Activated T-helper 17 cell treated with anti-CD3 and anti-CD28 coated beads, Interleukin-2, amount 50 U/mL, for 72 hours (primary cell): Measurements from ENCODE around the gene DMKN. TPM values are rescaled to one million over a fixed set of nuclear protein-coding genes. Genes with fewer than 3 reads are reported as not detected.

Experiments
- ATAC-seq: fragments of 150-1000 bp; cut with Tn5 transposase; replicated peaks from 2 replicates; pipeline ENCODE4 v1.10.0; 2021; ENCODE audit warnings: mild to moderate bottlenecking, moderate library complexity
- H3K27ac Mint-ChIP-seq: one replicate; pipeline ENCODE4 v1.8.0; 2022; ENCODE audit warnings: mixed read lengths
- H3K27me3 Mint-ChIP-seq: one replicate; pipeline ENCODE4 v1.8.0; 2022; ENCODE audit warnings: mixed read lengths
- H3K36me3 Mint-ChIP-seq: one replicate; pipeline ENCODE4 v1.8.0; 2022; ENCODE audit warnings: low read depth, mild to moderate bottlenecking, mixed read lengths
- H3K4me1 Mint-ChIP-seq: one replicate; pipeline ENCODE4 v1.8.0; 2022; ENCODE audit warnings: mixed read lengths
- H3K4me3 Mint-ChIP-seq: one replicate; pipeline ENCODE4 v1.8.0; 2022; ENCODE audit warnings: mild to moderate bottlenecking, mixed read lengths
- H3K9me3 Mint-ChIP-seq: one replicate; pipeline ENCODE4 v1.8.0; 2022; ENCODE audit warnings: mixed read lengths
- total RNA-seq, 2 donors: library from RNA; stranded (reverse); gene quantifications; one replicate each; pipeline ENCODE4 v1.2.3, GENCODE V29; 2022

Gene DMKN, protein sequence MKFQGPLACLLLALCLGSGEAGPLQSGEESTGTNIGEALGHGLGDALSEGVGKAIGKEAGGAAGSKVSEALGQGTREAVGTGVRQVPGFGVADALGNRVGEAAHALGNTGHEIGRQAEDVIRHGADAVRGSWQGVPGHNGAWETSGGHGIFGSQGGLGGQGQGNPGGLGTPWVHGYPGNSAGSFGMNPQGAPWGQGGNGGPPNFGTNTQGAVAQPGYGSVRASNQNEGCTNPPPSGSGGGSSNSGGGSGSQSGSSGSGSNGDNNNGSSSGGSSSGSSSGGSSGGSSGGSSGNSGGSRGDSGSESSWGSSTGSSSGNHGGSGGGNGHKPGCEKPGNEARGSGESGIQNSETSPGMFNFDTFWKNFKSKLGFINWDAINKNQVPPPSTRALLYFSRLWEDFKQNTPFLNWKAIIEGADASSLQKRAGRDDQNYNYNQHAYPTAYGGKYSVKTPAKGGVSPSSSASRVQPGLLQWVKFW
- total RNA-seq, result 1 to 10 TPM in 1 of 2 donors, under 1 TPM in 1; 0.11 to 1.7 TPM

DNA sequence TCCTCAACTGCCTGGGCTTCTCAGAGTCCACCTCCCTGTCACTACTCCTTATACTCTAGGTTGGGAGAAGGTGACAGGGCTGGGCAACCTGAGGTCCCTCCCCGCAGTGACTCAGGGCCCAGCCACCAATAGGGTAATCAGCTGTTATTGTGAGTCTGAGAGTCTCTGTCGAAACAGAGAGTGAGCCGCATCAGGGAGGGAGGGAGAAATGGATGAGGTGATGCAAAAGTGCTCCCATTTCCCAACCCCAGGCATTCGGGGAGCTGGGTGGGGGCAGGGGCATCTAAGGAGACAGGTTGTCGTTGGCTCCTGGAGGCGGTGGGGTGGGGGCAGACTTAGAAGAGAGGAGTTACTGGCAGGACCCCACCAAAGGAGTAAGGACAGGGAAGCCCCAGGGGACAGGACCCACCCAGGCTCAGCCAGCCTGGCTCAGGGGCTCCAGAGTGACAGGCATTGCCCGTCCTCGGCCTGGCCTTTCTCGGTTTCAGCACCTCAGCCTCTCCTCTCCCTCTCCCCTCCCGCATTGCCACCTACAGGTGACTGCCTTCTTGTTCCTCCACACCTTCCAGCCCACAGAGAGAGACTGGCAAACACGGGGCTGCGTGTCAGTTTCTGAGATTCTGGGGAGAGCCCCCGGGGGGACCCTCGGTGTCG is at the start of gene DMKN:
DMKN (minus strand) TSS at position 22 of the 654 bp plus-strand sequence. CDS start 174 bp downstream, outside the sequence.
- H3K4me3 Mint-ChIP-seq, result no peak within 1 kb of the TSS
- H3K36me3 Mint-ChIP-seq, result no peaks in the 10 kb centered on the region
- no peak for ATAC-seq
- no peak within 1 kb of the TSS for H3K27ac Mint-ChIP-seq
- H3K27me3 Mint-ChIP-seq, result peaks cover 24% of the 10 kb centered on the region
- H3K9me3 Mint-ChIP-seq, result no peaks in the 10 kb centered on the region
- no peaks in the 10 kb centered on the region for H3K4me1 Mint-ChIP-seq

- Mint-ChIP-seq H3K27me3 (peaks cover 42% of the 10 kb centered on the region), H3K4me1 (peaks cover 4% of the 10 kb centered on the region), H3K4me3 (no peak overlapping the region), H3K36me3 (no peaks in the 10 kb centered on the region), H3K27ac (no peak overlapping the region), H3K9me3 (no peaks in the 10 kb centered on the region)
- ATAC-seq, result no peak
These were observed 49.3 kb upstream of the DMKN start for GRCh38 chr19:35562776-35563175.

DNA sequence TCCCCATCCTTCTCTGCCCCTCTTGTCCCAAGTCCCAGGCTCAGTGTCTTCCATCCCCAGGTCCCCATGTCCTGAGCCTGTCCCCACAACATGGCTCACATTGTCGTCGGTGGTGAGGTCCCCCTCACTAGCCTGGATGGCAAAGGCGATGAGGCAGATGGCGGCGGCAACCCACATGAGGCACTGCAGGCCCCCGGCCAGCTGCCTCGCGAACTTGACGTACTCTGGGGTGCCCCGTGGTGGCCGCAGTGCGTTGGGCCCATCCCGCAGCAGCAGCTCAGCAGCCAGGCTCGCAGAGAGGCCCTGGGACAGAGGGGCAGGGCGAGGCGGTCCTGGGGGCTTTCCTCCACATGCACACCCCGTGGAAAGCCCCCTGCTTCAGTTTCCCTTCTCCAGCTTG is 48.9 kb upstream of the DMKN start:
- H3K36me3 Mint-ChIP-seq, result no peaks in the 10 kb centered on the region
- peaks cover 43% of the 10 kb centered on the region for H3K27me3 Mint-ChIP-seq
- no peak overlapping the region for H3K4me3 Mint-ChIP-seq
- no peaks in the 10 kb centered on the region for H3K9me3 Mint-ChIP-seq
- H3K4me1 Mint-ChIP-seq, result peaks cover 5% of the 10 kb centered on the region
- H3K27ac Mint-ChIP-seq, result no peak overlapping the region
- no peak for ATAC-seq

GRCh38 chr19:35561436-35561835 is 48.0 kb upstream of the DMKN start:
- no peaks in the 10 kb centered on the region for H3K9me3 Mint-ChIP-seq
- H3K4me3 Mint-ChIP-seq, result no peak overlapping the region
- H3K4me1 Mint-ChIP-seq, result peaks cover 8% of the 10 kb centered on the region
- no peaks in the 10 kb centered on the region for H3K36me3 Mint-ChIP-seq
- no peak for ATAC-seq
- H3K27me3 Mint-ChIP-seq, result peaks cover 42% of the 10 kb centered on the region
- H3K27ac Mint-ChIP-seq, result no peak overlapping the region

DNA sequence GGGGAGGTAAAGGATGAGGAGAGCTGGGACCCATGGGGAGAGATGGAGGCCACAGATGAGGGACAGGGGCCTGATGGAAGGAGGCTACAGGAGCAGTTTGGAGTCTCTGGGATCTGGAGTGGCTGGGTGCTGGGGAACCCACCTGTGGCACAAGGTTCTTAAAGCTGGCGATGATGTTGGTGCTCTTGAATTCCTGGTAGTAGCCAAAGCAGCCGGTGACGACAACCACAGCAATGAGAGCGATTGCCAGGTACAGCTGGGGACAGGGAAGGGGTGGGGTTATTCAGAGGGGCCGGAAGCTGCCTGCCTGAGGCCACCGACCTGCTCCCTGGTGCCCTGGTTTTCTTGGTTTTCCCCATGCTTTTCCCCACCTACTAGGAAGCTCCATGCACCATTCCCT is 47.2 kb upstream of the DMKN start:
- Mint-ChIP-seq H3K4me1 (peaks cover 8% of the 10 kb centered on the region), H3K9me3 (no peaks in the 10 kb centered on the region), H3K27me3 (peaks cover 41% of the 10 kb centered on the region), H3K27ac (no peak overlapping the region), H3K4me3 (no peak overlapping the region), H3K36me3 (no peaks in the 10 kb centered on the region)
- no peak for ATAC-seq

GRCh38 chr19:35560271-35560670 is 46.8 kb upstream of the DMKN start:
- H3K4me3 Mint-ChIP-seq, result no peak overlapping the region
- no peak for ATAC-seq
- peaks cover 37% of the 10 kb centered on the region for H3K27me3 Mint-ChIP-seq
- no peak overlapping the region for H3K27ac Mint-ChIP-seq
- H3K36me3 Mint-ChIP-seq, result no peaks in the 10 kb centered on the region
- H3K4me1 Mint-ChIP-seq, result peaks cover 8% of the 10 kb centered on the region
- no peaks in the 10 kb centered on the region for H3K9me3 Mint-ChIP-seq

DNA sequence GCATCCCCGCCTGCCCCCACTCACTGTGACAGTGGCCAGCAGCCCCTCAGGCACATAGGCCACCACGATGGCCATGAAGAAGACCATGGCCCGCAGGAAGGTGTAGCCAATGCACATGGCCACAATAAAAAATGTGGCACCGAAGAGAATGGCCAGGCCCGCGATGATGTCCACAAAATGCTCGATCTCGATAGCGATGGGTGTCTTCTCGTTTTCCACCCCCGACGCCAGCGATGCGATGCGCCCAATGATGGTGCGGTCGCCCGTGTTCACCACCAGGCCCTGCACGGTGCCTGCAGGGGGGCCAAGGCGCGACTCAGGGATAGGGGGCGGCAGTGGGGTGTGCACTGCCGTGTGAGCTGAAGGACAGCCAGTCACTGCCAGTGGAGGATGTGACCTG is 46.3 kb upstream of the DMKN start:
- H3K27me3 Mint-ChIP-seq, result peaks cover 35% of the 10 kb centered on the region
- ATAC-seq, result no peak
- H3K4me1 Mint-ChIP-seq, result peaks cover 8% of the 10 kb centered on the region
- no peak overlapping the region for H3K4me3 Mint-ChIP-seq
- no peaks in the 10 kb centered on the region for H3K9me3 Mint-ChIP-seq
- H3K27ac Mint-ChIP-seq, result no peak overlapping the region
- no peaks in the 10 kb centered on the region for H3K36me3 Mint-ChIP-seq

- Mint-ChIP-seq H3K27me3 (peaks cover 35% of the 10 kb centered on the region), H3K4me3 (peak overlapping the region; percentile 18), H3K9me3 (no peaks in the 10 kb centered on the region), H3K4me1 (peaks cover 8% of the 10 kb centered on the region), H3K27ac (no peak overlapping the region), H3K36me3 (no peaks in the 10 kb centered on the region)
- ATAC-seq, result no peak
These were observed 45.8 kb upstream of the DMKN start for GRCh38 chr19:35559281-35559659.

- peak overlapping the region; percentile 18 for H3K4me3 Mint-ChIP-seq
- no peaks in the 10 kb centered on the region for H3K9me3 Mint-ChIP-seq
- peaks cover 33% of the 10 kb centered on the region for H3K27me3 Mint-ChIP-seq
- H3K4me1 Mint-ChIP-seq, result peaks cover 8% of the 10 kb centered on the region
- no peaks in the 10 kb centered on the region for H3K36me3 Mint-ChIP-seq
- no peak for ATAC-seq
- H3K27ac Mint-ChIP-seq, result no peak overlapping the region
These were observed 45.2 kb upstream of the DMKN start for GRCh38 chr19:35558400-35559280.

- H3K27ac Mint-ChIP-seq, result no peak overlapping the region
- H3K4me3 Mint-ChIP-seq, result peak overlapping the region; percentile 58
- H3K9me3 Mint-ChIP-seq, result no peaks in the 10 kb centered on the region
- H3K36me3 Mint-ChIP-seq, result no peaks in the 10 kb centered on the region
- peak; percentile 78 for ATAC-seq
- peaks cover 8% of the 10 kb centered on the region for H3K4me1 Mint-ChIP-seq
- peaks cover 27% of the 10 kb centered on the region for H3K27me3 Mint-ChIP-seq
These were observed 44.3 kb upstream of the DMKN start for GRCh38 chr19:35557539-35558399.

DNA sequence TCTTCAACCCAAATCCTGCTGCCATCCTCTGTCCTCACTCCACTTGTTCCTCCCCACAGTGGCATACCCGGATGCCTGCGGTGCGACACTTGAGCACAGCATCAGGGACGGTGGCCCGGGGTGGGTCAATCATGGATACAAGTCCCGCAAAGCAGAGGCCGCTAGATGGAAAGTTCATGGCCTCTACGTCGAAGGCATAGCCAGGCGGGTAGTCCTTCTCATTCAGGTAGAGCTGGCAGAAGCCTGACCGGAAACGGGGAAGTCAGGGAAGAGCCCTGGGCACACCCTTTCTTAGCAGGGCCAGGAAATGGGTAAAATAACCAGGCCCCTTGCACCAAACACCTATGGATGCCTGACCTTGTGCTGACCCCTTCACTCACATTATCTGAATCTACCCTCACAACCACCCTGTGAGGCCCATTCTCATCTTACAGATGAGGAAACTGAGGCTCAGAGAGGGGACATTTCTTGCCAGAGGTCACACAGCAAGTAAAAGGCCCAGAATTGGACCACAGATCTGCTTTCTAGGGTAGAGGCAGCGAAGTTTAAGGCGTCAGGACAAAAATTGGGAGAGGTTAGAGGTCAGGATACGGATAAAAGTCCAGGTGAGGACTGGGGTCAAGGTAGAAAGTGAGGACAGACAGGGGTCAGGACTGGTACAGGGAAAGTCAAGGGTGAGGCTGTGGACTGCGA is 43.5 kb upstream of the DMKN start:
- Mint-ChIP-seq H3K9me3 (no peaks in the 10 kb centered on the region), H3K4me3 (peak overlapping the region; percentile 58), H3K36me3 (no peaks in the 10 kb centered on the region), H3K4me1 (peaks cover 8% of the 10 kb centered on the region), H3K27me3 (peaks cover 24% of the 10 kb centered on the region), H3K27ac (no peak overlapping the region)
- ATAC-seq, result no peak

GRCh38 chr19:35556025-35556590 is 42.7 kb upstream of the DMKN start:
- peaks cover 18% of the 10 kb centered on the region for H3K27me3 Mint-ChIP-seq
- H3K4me3 Mint-ChIP-seq, result no peak overlapping the region
- no peaks in the 10 kb centered on the region for H3K36me3 Mint-ChIP-seq
- no peak for ATAC-seq
- H3K27ac Mint-ChIP-seq, result no peak overlapping the region
- H3K4me1 Mint-ChIP-seq, result peaks cover 5% of the 10 kb centered on the region
- H3K9me3 Mint-ChIP-seq, result no peaks in the 10 kb centered on the region
